ENCODE measurements around the gene AGPAT2.
A peak's percentile ranks its signal among the peaks of the same experiment; 100 is the strongest.
"Not testable (repeated sequence)": the region's sequence is repeated elsewhere in the genome, so short reads cannot be mapped to it uniquely, and the experiment has no call there.

The AGPAT2 gene

DNA sequence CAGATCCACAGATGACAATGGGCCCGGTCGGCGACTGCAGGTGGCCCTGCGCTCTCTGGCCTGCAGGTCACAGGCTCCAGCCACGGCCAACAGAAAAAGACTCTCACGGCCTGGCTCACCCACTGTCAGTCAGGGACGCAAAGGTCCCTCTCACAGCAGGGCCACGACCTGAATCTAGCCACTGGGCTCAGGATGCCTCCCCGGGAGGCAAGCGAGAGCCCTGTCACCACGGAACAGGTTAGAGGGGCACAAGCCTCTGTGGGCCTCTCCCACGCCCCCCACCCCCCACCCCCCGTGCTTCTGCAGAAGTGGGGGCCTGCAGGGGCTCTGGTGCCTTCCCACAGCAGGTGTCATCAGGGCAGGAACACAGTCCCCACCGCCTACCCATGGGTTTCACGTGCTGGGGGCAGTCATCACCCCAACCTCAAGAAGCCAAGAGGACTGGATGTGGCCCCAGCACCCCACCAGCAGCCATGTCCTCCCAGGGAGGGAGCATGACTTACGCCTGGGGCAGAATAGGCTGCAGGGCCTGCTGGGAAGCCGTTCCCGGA lies 41.8 kb downstream of the AGPAT2 start:
- no peak for DNase-seq (ENCODE audit: low spot score)

DNA sequence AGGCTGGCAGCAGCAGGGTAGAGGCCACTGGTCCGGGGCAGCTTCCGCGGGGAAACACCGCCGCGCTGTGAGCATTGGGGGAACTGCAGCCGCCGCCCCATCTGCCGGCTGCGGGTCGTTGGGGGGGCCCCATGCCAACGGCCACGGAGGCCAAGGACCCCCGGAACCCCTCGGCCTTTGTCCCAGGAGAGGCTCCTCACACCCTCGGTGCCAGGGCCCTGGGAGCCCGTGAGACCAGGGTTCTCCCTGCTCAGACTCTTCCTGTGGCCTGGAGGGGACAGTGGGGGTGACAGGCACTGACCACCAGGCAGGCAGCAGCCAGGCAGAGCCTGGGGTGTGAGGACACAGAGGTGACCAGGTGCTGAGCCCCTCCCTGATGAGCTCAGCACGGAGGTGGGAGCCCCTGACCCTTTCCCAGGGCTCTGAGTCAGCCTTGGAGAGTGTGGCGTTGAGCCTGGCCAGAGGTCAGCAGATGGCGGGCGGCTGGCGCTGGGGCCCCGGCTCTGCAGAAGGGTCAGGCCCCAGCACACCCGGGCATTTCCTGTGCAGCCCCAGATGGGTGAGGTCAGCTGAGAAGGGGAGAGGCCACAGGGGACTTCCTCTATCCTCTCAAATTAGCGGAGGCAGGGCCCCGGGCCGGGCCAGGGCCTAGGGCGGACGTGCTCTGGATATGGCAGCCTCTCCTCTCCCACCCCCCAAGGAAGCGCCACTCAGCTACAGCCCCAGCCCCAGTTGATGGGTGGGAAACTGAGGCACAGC lies 42.5 kb downstream of the AGPAT2 start:
- DNase-seq (ENCODE audit: low spot score) = no peak

DNA sequence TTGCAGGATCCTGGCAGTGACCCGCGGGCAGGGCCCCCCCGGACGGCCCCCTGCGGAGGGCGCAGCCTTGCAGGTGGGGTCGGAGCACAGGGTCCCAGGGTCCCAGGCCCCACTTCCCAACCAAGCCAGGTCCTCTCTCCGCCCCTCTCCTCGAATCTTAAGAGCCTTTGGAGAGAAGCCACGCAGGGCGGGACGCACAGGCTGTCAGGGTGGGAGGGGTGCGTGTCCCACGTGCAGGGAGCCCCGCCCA lies 43.0 kb downstream of the AGPAT2 start:
- peak; percentile 83 for DNase-seq (ENCODE audit: low spot score)

DNA sequence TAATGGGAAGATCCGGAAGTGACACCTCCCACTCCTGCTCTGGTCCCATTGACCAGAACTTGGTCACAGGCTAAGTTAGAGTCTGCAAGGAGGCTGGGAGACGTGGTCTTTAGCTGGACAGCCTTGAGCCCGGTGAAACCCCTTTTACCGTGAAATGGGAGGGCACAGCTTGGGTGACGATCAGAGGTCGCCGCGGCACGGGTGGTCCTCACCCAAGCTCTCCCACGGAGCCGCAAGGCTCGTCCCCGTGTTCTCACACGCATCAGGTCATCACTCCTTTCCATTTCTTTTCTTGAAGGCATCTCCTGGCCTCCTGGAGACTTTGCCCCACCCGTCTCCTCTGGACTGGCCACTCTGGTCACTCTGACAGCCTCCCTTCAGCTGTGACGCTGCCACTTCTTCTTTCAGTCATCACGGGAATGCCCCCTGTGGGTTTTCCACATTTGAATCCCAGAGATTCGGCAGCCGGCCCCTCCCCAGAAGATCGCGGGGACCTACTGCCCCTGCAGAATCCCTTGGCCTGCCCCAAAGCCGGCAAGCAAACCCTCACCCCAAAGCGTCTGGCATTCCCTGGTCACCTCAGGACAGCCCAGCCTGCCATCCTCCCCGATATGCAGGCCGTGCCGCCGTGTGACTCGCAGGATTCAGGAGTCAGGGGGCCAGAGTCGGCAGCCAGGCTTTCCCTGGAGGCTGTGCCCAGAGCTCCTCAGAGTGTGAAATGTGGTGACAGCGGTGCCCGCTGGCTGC lies 43.5 kb downstream of the AGPAT2 start:
- DNase-seq (ENCODE audit: low spot score) = no peak

DNA sequence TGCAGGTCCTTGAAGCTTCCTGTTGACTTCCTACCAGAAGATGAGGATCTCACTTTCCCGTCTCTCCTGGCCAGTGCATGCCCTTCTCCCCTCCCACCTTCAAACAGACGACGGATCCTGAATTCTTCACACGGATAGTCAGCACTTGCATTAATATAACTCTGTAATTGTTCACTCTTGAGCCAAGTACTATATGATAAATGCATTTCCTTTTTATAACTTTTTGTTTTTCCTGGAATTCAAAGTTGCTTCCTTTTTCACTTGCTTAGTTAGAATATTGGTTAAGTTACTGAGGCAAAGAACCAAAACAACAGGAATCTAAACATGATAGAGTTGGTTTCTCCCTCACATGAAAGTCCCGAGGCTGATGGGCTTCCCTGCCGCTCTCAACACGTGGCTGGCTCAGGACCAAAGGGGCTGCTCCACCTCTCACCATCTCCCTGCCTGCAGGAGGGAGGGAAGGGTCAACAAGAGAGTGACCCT lies 44.8 kb downstream of the AGPAT2 start:
- no peak for DNase-seq (ENCODE audit: low spot score)

DNA sequence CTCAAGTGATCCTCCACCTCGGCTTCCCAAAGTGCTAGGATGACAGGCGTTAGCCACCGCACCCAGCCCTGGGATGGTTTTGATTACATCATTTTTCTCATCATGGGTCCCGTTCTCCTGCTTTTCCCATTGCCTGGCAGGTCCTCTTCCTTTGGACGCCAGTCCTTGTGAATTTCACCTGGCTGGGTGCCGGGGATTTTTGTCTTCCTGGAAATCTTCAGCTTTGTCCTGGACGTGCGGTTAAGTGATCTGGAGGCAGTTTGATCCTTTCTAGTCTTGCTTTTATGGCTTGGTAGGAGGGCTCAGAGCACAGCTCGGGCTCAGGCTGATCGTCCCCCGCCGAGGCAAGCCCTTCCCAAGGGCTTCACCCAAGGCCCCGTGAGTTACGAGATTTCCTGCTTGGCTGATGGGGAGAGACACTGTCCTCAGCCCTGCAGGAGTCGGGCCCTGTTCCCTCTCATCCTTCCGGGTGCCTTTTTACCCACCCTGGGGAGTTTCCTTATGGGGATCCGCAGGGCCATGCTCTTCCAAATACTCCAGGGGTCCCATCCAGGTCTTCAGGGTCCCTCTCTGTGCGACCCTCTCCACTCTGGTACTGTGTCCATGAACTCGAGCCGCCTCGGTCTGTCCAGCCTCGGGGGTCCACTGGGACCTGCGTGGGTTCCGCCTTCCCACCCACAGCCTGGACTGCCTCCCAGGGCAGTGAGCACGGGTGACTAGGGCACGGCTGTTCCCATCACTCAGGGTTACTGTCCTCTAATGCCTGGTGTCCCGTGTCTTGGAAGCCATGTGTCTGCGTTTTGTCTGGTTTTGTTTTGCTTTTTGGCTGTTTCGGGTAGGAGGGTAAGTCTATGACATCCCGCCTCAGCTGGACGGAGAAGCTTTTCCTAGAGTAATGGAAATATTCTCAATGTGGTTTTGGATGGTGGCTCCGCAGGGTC lies 46.8 kb downstream of the AGPAT2 start:
- DNase-seq (ENCODE audit: low spot score) = no peak

DNA sequence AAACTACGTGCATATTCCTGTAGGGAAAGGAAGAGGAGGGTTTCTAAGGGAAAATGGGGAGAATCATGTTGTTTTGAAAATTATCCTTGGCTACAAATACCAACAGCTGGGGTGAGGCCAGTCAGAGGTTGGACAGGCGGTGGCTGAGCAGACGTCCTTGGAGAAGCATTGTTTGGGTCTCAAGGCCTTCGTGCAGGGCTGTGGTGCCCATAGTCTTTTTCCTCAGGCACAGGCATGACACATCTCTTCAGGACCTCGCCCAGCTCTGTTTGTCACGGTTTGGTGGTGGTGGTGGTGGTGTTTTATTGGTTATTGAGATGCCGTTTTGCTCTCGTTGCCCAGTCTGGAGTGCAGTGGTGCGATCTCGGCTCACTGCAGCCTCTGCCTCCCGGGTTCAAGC lies 52.4 kb downstream of the AGPAT2 start:
- no peak for DNase-seq (ENCODE audit: low spot score)

DNA sequence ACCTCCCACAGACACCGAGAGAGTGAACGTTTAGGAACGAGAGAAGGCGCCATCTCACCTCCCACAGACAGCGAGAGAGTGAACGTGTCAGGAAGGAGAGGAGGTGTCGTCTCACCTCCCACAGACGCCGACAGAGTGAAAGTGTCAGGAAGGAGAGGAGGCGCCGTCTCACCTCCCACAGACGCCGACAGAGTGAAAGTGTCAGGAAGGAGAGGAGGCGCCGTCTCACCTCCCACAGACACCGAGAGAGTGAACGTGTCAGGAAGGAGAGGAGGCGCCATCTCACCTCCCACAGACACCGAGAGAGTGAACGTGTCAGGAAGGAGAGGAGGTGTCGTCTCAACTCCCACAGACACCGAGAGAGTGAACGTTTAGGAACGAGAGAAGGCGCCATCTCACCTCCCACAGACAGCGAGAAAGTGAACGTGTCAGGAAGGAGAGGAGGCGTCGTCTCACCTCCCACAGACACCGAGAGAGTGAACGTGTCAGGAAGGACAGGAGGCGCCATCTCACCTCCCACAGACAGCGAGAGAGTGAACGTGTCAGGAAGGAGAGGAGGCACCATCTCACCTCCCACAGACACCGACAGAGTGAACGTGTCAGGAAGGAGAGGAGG lies 54.7 kb downstream of the AGPAT2 start:
- not testable (repeated sequence) for DNase-seq (ENCODE audit: low spot score)

DNA sequence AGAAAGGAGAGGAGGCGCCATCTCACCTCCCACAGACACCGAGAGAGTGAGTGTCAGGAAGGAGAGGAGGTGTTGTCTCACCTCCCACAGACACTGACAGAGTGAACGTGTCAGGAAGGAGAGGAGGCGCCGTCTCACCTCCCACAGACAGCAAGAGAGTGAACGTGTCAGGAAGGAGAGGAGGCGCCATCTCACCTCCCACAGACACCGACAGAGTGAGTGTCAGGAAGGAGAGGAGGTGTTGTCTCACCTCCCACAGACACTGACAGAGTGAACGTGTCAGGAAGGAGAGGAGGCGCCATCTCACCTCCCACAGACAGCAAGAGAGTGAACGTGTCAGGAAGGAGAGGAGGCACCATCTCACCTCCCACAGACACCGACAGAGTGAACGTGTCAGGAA lies 55.2 kb downstream of the AGPAT2 start:
- DNase-seq (ENCODE audit: low spot score) = not testable (repeated sequence)

DNA sequence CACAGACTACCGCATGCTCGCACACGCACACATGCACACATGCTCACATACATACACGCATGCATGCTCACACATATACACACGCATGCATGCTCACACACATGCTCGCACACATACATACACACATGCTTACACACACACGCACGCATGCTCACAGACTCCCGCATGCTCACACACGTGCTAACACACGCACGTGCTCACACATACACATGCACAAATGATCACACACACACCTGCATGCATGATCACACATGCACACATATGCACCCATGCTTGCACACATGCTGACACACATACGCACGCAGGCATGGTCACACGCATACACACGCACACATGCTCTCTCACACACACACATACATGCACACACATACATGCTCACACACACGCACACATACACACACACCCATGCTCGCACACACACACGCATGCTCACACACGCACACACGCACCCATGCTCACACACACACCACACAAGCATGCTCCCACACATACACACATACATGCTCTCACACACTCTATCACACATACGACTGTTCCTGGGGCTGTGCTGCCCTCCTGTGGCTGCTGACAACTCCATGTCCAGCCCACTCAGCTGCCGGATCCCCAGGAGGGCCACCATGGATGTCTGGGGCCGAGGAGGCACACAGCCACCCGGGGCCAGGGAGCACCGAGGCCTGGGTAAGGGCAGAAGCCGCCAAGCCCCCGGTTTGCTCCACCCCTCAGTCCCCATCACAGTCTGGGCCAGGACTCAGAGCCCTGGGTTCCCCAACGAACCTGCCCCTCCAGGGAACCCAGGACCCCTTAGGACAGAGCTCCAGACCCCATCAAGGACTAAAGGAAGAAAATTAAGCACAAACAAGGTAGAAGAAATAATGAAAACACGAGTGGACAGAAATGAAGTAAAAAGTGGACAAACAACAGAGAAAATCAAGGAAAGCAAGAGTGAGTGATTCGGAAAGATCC lies 55.9 kb downstream of the AGPAT2 start:
- DNase-seq (ENCODE audit: low spot score) = no peak

DNA sequence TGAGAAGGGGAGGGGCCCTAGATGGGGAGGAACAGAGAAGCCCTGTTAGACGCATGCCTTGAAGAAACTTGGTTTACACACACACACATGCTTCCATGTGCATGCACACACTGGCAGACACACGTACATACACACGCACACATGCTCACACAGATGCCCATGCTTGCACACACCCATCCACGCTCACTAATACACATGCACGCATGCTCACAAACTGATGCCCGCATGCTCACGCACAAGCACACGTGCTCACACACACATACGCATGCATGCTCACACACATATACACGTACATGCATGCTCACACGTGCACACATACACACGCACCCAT lies 56.6 kb downstream of the AGPAT2 start:
- DNase-seq (ENCODE audit: low spot score) = no peak

DNA sequence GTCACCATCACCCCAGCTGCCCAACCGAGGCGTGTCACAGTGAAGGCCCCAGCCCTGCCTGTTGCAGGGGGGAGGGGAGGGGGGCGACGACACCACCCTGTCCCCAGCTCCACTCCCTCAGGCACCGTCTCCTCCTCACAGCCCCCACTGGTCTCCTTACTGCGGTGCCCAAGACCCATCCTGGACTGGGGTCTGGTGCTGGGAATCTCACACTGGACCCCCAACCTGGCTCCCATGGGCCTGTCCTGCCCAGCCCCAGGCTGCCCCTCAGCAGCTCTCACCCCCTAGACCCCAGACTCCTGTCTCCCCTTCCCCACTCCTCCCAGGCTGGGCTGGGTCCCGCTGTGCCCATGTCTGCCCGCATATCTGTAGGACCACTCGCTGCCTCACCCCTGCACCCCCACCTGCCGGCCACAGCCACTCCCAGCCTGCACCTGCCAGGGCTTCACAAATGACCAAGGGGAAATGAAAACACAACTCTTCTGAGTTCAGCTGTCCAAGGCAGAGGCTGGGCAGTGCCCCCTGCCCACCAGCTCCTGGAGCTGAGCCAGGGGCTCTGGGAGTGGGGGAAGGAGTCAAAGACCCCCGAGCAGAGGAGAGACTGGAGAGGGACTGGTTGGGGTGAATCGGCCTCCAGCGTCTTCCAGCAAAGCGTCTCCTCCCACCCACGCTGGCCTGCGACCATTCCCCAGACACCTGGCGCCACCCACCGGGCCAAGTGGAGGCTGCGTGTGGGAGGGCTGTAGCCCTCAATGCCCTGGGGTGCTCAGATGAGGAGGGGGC lies 57.2 kb downstream of the AGPAT2 start:
- DNase-seq (ENCODE audit: low spot score) = no peak

DNA sequence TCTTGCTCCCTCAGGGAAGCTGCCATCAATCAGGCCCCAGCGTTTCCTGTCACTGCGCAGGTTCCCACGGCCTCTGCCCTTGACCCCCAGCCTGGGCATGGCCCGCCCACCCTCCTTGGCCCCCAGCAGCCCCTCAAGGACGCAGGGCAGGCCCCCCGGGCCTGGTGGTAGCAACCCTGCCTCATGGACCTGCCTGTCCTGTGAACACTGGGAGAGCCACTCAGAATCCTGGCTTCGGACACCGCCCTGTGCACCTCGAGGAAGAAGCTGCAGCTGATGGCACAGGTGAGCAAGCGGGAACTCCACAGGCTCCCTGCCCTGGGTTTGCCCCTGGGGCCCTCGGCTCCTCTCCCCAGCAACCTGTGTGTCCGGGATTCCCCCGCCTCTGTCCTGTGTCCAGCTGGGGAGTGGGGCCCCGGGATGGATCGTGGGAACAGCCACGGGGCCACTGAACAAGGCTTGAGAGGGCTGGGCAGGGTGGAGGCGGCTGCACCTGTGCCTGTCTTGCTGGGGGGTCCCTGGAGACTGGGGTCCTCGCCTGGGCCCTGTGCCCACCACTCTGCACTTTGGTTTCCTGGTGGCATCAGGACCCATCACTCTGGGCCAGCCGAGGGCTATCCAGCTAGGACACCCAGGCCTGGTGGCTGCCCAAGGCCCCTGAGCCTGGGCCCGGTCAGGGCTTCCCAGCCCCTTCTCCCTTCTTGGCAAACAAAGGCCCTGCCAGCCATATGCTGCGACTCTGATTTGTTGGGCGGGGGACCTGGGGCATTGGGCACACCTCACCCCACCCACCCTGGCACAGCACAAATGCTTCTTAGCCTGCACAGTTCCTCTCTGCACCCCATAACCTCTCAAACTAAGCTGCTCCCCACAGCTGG lies 58.0 kb downstream of the AGPAT2 start:
- DNase-seq (ENCODE audit: low spot score) = no peak

DNA sequence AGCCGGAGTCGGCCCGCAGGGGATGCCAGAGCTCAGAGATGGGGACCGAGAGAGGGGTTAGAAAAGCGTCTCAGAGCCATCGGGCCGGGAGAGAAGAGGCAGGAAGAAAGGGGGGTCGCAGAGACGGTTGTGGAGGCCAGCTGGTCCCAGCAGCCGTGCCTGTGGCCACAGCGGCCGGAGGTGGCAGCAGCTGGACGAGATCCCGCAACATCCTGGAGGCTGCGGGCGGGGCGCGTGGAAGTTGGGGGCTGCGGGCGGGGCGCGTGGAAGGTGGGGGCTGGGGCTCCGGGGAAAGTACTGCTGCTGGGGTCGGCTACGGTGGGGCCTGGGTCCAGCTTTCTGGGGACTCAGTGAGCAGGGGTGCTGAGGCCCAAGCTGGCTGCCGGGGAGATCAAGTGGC lies 59.0 kb downstream of the AGPAT2 start:
- DNase-seq (ENCODE audit: low spot score) = no peak

DNA sequence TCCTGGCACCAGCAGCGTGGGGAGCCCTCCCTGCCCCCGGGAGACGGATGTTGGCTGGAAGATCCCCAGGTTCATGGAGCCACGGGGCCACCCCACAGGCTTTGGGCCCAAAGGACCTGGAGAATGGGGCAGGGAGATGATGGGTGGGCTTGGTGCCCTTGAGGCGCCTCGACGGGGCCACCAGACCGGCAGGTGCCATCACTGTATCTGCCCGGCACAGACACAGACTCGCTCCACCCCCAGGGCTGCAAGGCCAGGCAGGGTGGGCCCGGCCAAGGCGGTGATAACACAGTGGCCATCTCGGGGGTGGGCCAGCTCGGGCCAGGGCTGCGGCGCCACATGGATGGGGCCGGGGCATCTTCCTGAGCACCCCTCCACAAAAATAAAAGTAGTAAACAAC lies 59.6 kb downstream of the AGPAT2 start:
- DNase-seq (ENCODE audit: low spot score) = no peak

DNA sequence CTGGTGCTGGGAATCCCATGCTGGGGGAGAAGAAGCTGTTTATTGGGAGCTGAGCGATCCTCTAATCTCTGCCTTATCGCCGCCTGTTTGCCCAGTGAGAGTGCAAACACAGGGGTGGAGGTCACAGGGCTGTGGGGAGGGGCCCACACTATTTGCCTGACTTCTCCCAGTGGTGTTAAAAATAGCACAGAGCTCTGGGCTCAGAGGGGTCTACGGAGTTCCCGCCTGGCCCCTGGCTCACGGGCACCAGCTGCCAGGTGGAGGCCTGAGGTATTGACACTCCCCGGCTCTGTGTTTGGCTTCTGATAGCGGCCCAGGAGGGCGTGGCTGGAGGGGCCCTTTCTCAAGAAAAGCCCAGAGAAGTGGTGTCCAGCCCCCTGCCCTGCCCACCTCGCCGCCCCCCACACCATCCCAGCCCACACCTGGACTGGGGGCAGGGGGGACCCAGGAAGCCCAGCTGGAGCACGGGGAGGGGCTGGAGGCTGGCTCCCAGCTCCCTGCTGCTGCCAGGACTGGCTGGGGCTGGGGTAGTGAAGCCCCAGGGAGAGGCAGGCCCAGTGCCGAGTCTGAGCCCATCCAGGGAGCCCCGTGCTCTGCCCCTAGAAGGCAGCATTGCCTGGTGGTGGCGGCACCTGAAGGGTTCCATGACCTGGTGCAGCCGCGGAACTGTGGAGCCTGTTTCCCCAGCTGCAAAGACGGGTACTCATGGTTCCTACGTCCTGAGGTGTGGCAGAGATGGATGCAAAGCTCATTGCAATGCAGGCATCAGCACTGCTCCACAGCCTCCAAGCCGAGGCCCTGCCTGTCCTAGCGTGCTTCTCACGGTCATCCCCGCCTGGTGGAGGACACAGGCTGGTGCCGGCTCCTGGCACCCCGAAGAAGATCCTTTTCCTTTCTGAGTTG lies 60.3 kb downstream of the AGPAT2 start:
- no peak for DNase-seq (ENCODE audit: low spot score)

DNA sequence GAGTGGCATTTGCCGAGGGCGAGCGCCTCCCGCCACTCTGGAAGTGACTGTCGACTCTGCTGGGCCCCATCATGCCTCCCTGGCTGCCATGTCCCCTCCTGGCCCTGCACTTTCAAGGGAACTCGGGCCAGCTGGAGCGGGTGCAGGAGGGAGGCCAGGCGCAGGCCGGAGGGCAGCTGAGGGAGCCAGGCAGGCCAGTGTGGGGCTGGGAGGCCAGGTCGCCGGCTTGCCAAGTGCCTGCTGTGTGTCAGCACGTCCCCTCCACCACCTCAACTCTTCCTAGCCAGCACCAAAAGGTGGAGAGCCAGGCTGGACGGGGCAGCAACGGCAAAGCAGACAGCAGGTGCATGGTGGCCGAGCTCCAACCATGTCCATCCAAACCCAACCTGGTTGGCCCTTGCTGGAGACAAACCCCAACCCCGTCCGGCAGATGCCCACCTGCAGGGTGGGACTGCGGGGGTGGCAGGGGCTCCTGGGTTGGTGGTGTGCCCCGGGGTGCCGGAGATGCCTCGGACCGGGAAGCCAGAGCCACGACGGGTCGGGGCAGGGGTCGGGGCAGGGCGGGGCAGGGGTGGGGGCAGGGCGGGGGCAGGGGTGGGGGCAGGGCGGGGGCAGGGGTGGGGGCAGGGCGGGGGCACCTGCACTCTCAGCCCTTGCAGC lies 61.1 kb downstream of the AGPAT2 start:
- DNase-seq (ENCODE audit: low spot score) = no peak

All from hematopoietic multipotent progenitor cell treated with erythropoietin and hydrocortisone succinate and interleukin-3 and kit ligand, for 17 days (in vitro differentiated cells).